Adrenal gland (tissue), 5 donors: ENCODE data around the gene PRIM2.
"Not testable (repeated sequence)": the region's sequence is repeated elsewhere in the genome, so short reads cannot be mapped to it uniquely, and the experiment has no call there.

Experiments used
- POLR2A ChIP-seq, 2 donors: fragments of 450-650 bp; IDR thresholded peaks; one replicate each; pipeline ENCODE4 v1.6.1; 2017; ENCODE audit warnings: antibody characterized with exemption in 2 of 2, mild to moderate bottlenecking in 2 of 2, moderate library complexity in 1 of 2
- TF ChIP-seq, protein P1 (sequence below), 6 experiments: fragments of 450-650 bp in 4 of 6; fragments of 200-600 bp in 2 of 6; sonication (generic) in 1 of 6; IDR thresholded peaks; 1 replicate in 5 of 6; 2 replicates in 1 of 6; pipeline versions ENCODE4 v1.5.1 to v1.8.0; 2016 to 2021; ENCODE audit warnings: antibody characterized with exemption in 6 of 6, mild to moderate bottlenecking in 2 of 6, moderate library complexity in 1 of 6
- donor health status: DM: no; HTN: no; CAD: no.

DNA sequence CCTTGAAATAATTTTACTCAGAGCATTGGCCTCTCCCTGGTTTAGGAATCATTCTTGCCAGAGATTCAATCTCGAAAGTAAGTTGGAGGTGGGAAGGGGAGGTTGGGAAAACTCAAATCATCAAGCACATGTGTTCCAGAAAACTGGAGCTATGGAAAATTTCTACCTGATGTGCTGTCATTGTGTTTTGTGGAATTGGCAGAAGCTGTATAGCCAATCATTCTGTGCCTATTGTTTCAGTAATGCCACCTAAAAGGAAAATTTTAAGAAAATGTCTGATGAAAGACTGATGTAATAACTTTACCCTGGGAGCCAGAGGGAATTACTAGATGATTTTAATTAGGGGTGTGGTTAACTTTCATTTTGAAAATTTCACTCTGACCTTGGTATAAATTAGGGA, 187.8 kb downstream of the PRIM2 start:
- TF ChIP-seq, protein P1, sequence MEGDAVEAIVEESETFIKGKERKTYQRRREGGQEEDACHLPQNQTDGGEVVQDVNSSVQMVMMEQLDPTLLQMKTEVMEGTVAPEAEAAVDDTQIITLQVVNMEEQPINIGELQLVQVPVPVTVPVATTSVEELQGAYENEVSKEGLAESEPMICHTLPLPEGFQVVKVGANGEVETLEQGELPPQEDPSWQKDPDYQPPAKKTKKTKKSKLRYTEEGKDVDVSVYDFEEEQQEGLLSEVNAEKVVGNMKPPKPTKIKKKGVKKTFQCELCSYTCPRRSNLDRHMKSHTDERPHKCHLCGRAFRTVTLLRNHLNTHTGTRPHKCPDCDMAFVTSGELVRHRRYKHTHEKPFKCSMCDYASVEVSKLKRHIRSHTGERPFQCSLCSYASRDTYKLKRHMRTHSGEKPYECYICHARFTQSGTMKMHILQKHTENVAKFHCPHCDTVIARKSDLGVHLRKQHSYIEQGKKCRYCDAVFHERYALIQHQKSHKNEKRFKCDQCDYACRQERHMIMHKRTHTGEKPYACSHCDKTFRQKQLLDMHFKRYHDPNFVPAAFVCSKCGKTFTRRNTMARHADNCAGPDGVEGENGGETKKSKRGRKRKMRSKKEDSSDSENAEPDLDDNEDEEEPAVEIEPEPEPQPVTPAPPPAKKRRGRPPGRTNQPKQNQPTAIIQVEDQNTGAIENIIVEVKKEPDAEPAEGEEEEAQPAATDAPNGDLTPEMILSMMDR (IDR thresholded peaks at IDR 0.05) = not testable (repeated sequence)
- TF ChIP-seq POLR2A (IDR thresholded peaks at IDR 0.05) = not testable (repeated sequence)
